NCI-H460 (cell line): ENCODE data around the gene PRPSAP2. TPM values are rescaled to one million over a fixed set of nuclear protein-coding genes. Genes with fewer than 3 reads are reported as not detected.
"Not testable (repeated sequence)": the region's sequence is repeated elsewhere in the genome, so short reads cannot be mapped to it uniquely, and the experiment has no call there.

Experiments used
- DNase-seq: peaks from one replicate; pipeline ENCODE4 v3.0.0-alpha.2; 2016; ENCODE audit warnings: low read depth; ENCODE audit errors: extremely low read depth
- total RNA-seq: library from RNA; depleted of rRNA; stranded (reverse); fragments of >200 nt; shearing (Covaris generic); gene quantifications from 2 replicates; pipeline ENCODE4 v1.2.3, GENCODE V29; 2014

Gene PRPSAP2
- total RNA-seq, 1 experiment from 2014 or later, result 78.8 TPM

GRCh38 chr17:18888766-18889290 is 30.9 kb downstream of the PRPSAP2 start:
- no peak for DNase-seq

- no peak for DNase-seq
Observed at GRCh38 chr17:18889658-18890057, 31.7 kb downstream of the PRPSAP2 start.

DNA sequence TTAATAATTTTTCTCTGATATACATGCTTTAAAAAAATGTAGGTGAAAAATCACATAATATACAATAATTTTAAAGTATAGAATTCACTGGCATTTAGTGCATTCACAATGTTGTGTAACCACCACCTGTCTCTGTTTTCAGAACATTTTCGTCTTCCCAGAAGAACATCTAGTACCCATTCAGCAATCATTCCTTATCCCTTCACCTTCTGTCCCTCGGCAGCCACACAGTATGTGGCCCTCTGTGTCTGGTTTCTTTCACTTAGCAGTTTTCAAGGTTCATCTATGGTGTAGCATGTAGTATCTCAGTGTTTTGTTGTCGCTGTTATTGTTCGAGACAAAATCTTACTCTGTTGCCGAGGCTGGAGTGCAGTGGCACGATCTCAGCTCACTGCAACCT is 33.6 kb downstream of the PRPSAP2 start:
- DNase-seq, result no peak

GRCh38 chr17:18896146-18896545 is 38.2 kb downstream of the PRPSAP2 start:
- no peak for DNase-seq

DNA sequence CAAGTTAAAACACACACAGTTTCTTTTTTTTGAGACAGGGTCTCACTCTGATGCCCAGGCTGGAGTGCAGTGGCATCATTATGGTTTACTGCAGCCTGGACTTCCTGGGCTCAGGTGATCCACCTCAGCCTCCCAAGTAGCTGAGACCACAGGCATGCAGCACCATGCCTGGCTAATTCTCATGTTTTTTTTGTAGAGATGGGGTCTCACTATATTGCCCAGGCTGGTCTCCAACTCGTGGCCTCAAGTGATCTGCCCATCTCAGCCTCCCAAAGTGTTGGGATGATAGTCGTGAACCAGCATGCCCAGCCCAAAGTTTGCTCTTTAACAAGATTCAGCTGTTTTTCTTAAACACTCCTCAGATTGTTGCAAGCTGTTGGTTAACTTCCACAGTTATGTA is 39.0 kb downstream of the PRPSAP2 start:
- DNase-seq, result no peak

GRCh38 chr17:18904482-18904881 is 46.6 kb downstream of the PRPSAP2 start:
- no peak for DNase-seq

- DNase-seq, result no peak
Observed at GRCh38 chr17:18905226-18905625, 47.3 kb downstream of the PRPSAP2 start.

DNA sequence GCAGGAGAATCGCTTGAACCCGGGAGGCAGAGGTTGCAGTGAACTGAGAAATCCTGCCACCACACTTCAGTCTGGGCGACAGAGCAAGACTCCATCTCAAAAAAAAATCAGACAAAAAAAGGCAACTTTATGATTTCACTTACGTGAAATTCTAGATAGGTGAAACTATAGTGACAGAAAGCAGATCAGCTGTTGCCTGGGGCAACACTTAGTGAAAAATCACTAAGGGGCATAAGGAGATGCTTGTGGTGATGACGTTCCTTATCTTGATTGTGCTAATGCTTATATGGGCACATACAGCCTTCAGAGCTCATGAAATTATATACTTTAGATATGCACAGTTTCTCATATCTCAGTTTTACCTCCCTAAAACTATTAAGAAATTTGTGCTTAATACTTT is 52.4 kb downstream of the PRPSAP2 start:
- DNase-seq, result no peak

DNA sequence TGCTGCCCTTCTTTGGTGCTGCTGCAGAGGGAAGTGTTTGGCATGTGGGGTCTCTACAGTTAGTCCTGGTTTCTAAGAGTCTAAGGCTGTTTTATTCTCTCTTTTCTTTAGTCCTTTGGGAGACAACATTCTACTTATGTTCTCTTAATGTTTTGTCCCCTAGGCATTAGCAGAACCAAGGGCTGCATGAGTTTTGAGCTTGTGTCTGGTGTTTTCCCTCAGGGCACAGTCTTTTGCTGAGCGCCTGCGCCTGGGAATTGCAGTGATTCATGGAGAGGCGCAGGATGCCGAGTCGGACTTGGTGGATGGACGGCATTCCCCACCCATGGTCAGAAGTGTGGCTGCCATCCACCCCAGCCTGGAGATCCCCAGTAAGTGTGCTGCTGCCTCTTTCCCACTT is 53.0 kb downstream of the PRPSAP2 start:
- no peak for DNase-seq

GRCh38 chr17:18916816-18917500 is 59.0 kb downstream of the PRPSAP2 start:
- no peak for DNase-seq

- no peak for DNase-seq
Observed at GRCh38 chr17:18917506-18918032, 59.6 kb downstream of the PRPSAP2 start.

DNA sequence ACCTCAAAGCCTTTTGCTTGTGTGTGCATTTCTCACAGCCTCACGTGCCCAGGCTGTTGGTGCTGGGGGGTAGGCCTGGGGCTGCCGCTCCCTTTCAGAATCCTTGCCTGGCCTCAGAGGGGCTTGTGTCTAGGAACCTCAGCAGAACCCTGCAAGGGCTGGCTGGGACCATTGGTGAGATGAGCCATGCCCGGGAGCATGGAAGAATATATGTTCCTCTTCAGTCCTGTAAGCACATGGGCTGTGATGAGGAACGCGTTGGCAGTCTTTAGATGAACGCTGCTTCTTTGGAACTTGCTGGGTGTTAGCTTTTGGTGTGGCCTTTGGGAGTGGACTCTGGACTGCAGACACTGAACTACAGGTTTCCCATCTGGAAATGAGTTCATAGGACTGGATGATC is 62.0 kb downstream of the PRPSAP2 start:
- no peak for DNase-seq

- DNase-seq, result no peak
Observed at GRCh38 chr17:18920911-18921441, 63.0 kb downstream of the PRPSAP2 start.

GRCh38 chr17:18921485-18921884 is 63.6 kb downstream of the PRPSAP2 start:
- no peak for DNase-seq

- no peak for DNase-seq
Observed at GRCh38 chr17:18921912-18922451, 64.1 kb downstream of the PRPSAP2 start.

DNA sequence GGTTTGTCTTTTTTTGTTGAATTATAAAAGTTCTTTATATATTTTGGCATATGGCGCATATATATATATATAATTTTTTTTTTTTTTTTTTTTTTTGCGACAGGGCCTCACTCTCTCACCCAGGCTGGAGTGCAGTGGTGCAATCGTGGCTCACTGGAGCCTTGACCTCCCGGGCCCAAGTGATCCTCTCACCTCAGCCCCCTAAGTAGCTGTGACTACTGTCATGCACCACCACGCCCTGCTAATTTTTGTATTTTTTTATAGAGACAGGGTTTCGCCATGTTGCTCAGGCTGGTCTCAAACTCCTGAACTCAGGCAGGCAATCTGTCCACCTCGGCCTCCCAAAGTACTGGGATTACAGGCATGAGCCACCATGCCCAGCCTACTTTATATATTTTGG is 64.7 kb downstream of the PRPSAP2 start:
- DNase-seq, result not testable (repeated sequence)

DNA sequence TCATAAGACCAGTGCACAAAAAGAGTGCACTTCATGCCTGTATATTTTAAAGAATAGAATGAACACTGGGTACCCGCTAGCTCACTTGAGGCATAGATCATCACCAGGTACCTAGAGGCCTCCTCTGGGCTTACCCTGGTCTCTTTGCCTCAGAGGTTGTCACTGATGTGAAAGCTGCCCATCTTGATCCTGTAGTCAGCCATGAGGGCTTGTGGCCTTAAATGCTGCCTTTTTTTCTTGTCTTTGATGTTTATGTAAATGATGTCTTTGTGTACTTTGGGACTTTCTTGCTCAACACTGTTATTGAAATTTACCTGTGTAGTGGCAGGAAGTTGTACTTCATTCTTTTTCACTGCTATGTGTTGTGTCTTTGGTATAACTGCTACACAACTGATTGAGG is 67.3 kb downstream of the PRPSAP2 start:
- no peak for DNase-seq

DNA sequence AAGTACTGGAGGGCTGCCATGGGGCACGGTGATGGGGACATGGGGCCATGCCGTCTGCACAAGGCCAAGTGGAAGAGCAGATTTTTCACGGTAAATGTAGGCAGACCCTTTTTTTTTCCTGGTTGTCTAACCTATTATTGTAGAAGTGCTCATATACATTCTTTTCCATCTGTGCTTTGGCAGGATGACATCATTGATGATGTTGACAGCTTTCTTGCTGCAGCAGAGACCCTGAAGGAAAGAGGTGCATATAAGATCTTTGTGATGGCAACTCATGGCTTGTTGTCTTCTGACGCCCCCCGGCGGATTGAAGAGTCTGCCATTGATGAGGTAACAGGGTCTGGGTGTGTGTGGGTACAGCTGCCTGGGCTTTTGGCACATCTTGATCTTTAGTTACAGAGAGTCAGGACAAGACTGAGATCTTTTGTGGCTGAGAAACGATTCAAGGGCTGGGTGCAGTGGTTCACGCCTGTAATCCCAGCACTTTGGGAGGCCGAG is 70.7 kb downstream of the PRPSAP2 start:
- no peak for DNase-seq

DNA sequence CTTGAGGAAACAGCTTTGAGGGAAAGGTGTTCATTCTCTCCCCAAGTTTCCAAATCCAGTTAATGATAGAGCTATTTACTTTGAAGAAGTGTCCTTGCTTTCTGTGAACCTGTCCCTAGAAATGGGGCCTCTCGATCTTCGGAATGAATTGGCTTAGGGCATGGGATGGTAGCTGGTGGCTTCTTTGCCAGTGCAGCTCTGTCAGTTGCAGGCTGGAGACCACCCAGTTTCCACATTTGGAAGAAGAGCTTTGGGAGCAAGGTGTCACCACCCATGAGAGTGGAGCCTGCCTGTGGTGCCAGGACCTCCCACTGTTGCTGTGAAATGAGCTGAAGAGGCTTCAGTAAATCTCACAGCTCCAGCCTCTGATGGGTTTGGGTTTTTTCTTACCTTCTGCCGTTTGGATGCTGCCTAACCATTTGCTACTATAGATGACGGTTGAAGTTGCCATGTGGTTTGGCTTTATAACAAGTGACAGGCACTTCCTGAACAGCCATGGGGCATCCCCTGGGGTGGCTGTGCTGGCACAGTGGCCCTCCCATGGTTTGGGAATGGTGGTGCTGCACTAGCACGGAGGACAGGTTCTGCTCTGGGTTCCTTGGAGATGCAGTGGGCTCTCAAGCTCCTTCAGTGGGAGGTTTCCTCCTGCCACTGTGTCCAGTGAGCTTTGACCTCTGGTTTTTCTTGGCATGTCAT is 74.6 kb downstream of the PRPSAP2 start:
- no peak for DNase-seq

- DNase-seq, result no peak
Observed at GRCh38 chr17:18933102-18934058, 75.4 kb downstream of the PRPSAP2 start.
